B cell (primary cell): ENCODE data around the gene FUOM.

Experiments
- CTCF ChIP-seq: fragments of 200-600 bp; IDR thresholded peaks from one replicate; pipeline ENCODE4 v1.8.0; 2022; ENCODE audit warnings: antibody characterized with exemption, mild to moderate bottlenecking
- EZH2 ChIP-seq: IDR thresholded peaks from 2 replicates; pipeline ENCODE4 v1.6.1; 2012; ENCODE audit warnings: borderline replicate concordance, low read depth, mild to moderate bottlenecking, moderate library complexity, low read length; ENCODE audit not compliant: insufficient read depth, poor library complexity, severe bottlenecking

DNA sequence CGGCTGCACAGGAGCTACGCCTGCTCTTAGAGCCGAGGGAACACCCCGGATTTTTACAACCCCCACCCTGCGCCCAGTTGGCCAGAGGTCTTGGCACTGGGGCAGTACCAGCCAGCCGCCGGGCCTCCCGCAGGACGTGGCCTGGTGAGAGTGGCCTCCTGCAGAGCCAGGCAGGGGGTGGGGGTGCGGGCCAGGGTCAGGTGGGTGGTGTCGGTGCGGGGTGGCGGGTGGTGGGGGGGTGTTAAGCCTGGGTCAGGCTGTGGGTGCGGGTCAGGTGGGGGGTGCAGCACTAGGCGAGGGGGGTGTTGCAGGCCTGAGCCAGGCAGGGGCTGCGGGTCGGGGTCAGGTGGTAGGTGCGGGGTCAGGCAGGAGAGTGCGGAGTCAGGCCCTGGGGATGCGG is 14.7 kb upstream of the FUOM start:
- TF ChIP-seq CTCF: no peak
- TF ChIP-seq EZH2: no peak
